GM21619 (cell line): ENCODE data around the gene CLDN11.
A peak's percentile ranks its signal among the peaks of the same experiment; 100 is the strongest.

ENCODE experiments used
- ATAC-seq: cut with Tn5 transposase; IDR thresholded peaks from one replicate; pipeline ENCODE4 v1.9.1; 2021; ENCODE audit not compliant: unreplicated experiment

Gene CLDN11

GRCh38 chr3:170418422-170419398 lies at the start of gene CLDN11:
CLDN11 (plus strand) TSS chr3:170418868; CDS start chr3:170419067, 199 bp downstream.
- ATAC-seq: no peak

DNA sequence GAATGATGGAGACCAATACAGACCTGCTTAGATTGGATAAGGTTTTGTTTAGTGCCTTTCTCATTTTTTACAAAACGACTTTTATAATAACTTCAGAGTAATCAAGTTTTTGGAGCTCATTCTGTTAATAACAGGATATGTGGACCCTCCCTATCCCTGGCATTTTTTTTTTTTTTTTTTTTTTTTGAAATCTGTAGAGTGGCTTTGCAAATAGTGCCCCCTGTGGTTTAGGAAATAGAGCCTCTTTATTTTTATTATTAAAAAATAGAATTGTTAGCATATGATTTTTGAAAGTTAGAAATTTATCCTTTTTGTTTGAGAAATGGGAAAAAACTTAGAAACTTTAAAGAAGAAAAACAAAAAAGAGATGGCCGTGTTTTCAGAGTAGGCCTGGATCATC lies 49.7 kb upstream of the CLDN11 start:
- ATAC-seq: no peak

GRCh38 chr3:170372190-170372879 lies 46.3 kb upstream of the CLDN11 start:
- ATAC-seq: no peak

- ATAC-seq: no peak
These were observed 35.1 kb upstream of the CLDN11 start for GRCh38 chr3:170383567-170383966.

DNA sequence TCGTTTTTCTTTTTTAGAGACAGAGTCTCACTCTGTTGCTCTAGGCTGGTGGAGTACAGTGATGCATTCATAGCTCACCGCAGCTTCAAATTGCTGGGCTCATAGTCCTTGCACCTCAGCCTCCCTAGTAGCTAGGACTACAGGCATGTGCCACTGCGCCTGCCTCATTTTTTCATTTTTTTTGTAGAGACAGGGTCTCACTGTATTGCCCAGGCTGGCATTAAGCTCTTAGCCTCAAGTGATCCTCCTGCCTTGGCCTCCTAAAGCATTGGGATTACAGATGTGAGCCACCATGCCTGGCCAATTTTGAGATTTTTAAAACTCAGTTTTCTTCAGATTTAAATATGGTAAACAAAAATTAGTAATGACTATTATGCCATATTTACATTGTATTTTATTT lies 32.2 kb upstream of the CLDN11 start:
- no peak for ATAC-seq

- ATAC-seq: no peak
These were observed 30.7 kb upstream of the CLDN11 start for GRCh38 chr3:170387950-170388349.

DNA sequence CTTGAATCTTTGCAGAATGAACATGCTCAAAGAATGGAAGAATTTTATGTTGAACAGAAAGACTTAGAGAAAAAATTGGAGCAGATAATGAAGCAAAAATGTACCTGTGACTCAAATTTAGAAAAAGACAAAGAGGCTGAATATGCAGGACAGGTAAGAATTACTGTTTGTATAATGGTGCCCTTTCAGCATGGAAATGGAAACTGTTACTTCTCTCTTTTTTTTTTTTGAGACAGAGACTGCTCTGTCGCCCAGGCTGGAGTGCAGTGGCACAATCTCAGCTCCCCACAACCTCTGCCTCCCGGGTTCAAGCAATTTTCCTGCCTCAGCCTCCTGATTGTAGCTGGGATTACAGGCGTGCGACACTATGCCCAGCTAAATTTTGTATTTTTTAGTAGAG lies 27.6 kb upstream of the CLDN11 start:
- ATAC-seq: no peak

DNA sequence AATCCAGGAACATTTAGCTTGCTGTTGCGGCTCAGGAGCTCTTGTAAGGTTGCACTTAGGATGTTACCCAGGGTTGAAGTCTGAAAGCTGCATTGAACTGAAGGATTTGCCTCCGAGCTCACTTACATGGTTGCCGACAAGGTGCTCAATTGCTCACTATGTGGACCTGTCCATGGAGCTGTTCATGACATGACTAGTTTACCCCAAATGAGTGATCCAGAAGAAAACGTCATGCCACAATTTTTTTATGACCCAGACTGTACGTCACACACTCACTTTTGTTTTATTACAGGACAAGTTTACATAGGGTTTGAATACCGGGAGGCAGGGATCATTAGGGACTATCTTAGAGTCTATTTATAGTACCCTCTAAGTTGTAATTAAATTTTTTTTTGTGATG lies 21.0 kb upstream of the CLDN11 start:
- ATAC-seq: no peak

GRCh38 chr3:170405101-170405500 lies 13.6 kb upstream of the CLDN11 start:
- no peak for ATAC-seq

DNA sequence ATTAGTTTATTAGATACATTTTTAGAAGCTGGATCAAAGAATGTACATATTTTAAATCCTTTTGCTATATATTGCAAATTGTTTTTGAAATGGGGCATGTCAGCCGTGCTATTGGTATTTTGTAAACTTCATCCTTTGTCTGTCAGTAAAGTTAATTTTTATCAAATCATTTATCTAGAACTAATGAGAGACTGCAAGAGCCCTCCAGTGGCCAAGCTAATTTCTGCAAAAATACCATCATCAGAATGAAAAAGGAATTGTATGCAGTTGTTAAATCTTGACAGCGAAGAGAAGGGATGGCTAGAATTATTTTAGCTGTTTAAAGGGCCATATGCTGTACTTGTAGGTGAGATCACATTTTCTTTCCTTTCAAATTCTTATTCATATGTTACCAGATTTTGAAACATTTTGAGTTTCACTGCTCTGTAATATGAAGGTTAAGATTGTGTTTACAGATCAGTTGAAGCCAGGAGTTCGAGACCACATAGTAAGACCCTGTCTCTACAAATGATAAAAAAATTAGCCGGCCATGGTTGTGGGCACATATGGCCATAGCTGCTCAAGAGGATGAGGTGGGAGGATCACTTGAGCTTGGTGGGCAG lies 8.1 kb upstream of the CLDN11 start:
- no peak for ATAC-seq

- ATAC-seq: no peak
These were observed 5.4 kb upstream of the CLDN11 start for GRCh38 chr3:170413291-170413690.

GRCh38 chr3:170414202-170414663 lies 4.4 kb upstream of the CLDN11 start:
- peak; percentile 50 for ATAC-seq

- no peak for ATAC-seq
These were observed 1.6 kb upstream of the CLDN11 start for GRCh38 chr3:170417090-170417489.

GRCh38 chr3:170419557-170420087 lies 954 bp downstream of the CLDN11 start:
- no peak for ATAC-seq

DNA sequence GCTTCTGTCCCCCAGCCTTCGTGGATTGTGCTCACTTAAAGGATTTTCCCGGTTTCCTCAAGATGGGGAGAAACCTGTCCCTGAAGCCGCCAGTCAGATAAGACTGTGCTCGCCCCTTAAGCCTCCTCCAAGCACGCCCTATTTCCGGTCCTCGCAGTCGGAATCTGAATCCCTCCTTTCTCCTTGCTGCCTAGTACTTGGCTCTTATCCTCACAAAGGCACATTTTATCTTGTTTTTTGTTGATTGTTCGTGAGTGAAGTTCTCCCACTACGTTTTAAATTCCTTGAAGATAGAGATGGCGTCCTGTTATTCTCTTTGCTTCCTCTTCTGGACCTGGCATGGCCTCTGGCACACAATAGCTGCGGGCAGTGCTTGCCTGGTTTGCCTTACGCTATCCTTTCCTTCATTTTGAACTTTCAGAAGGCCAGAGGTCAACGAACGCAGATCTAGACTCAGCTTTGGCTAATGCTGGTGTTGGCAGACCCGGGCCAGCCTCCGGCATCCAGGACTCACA lies 1.7 kb downstream of the CLDN11 start:
- no peak for ATAC-seq

GRCh38 chr3:170421111-170421641 lies 2.5 kb downstream of the CLDN11 start:
- no peak for ATAC-seq

DNA sequence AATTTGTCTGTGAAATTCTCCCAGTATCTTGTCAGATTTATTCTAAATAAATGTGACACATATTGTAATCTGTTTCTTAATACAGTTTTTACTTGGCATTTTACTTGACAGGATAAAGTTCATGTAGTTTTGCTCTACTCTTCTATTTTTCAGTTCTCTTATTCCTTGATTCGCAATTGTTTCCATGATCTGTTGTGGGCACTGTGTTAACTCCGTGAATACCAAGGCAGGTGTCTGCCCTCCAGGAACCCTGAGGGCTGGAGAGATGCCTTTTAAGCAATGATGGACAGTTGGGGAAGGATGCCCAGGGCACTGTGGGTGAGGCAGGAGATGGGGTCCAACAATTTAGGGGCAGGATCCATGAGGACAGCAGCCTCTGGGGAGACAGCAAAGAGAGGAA lies 3.1 kb downstream of the CLDN11 start:
- ATAC-seq: no peak

DNA sequence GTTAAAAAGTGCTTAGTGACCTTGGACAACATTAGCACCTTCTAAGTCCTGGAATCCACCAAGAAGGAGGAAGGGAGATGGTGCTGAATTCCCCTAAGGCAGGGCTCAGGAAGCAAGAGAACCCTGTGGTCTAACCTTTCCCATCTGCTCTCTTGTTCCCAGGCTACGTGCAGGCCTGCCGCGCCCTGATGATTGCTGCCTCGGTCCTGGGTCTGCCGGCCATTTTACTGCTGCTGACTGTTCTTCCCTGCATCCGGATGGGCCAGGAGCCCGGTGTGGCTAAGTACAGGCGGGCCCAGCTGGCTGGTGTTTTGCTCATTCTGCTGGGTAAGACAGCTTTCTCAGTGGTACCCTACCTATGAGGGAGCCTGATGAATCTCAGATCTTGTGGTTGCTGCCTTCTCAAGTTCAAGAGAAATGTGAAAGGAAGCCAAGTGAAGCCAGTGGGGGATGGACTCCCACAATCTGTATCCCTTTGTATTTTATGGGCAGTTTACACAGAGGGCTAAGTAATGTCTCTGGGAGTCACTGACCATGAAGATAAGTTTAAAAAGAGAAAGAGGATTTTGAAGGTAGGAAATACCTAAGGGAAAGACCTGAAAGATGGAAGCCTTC lies 4.4 kb downstream of the CLDN11 start:
- no peak for ATAC-seq

DNA sequence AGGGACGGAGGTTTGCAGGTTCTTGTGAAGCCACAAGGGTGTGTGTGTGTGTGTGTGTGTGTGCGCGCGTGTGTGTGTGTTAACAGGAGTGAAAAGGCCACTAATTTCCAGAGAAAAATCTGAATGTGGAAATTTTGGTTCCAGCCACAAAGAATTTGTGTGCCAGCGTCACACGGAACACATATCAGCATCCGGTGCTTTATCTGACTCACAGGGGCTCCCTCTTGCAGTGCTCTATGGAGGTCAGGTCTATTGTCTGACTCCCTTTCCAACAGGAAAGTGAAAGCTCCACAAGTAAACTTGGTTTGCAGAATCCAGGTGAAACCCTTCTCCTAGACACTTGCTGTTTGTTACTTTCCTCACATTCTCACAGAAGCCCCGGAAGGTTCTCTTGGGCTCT lies 6.2 kb downstream of the CLDN11 start:
- ATAC-seq: no peak

- ATAC-seq: no peak
These were observed 7.0 kb downstream of the CLDN11 start for GRCh38 chr3:170425491-170426239.
